Measurements from ENCODE around the gene PQBP1.

PQBP1 gene

DNA sequence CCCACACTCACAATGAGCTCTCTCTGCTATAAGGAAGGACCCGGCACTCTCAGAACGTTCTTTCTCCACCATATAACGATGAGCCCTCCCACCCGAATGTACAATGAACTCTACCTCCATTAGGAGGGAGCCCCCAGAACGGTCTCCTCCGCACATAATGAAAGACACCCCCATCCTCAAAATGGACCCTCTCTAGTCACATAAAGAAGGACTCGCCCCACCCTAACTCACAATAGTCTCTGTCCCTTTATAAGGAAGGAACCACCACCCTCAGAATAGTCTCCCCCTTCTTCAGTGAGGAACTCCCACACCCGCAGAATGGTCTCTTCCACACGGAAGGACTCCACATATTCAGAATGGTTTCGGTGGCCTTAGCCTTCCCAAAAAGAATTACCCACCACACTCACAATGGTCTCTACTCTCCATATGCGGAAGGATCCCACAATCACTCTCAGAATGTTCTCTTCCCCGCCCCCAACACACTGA is 13.2 kb downstream of the PQBP1 start:
- TF ChIP-seq GABPA (IDR thresholded peaks at IDR 0.05; ENCODE audit: low read depth) (no peak), REST (IDR thresholded peaks at IDR 0.05; ENCODE audit: insufficient replicate concordance, low read depth) (no peak), POLR2AphosphoS5 (IDR thresholded peaks at IDR 0.05; ENCODE audit: low read depth) (no peak), SPI1 (IDR thresholded peaks at IDR 0.05; ENCODE audit: borderline replicate concordance, low read depth) (no peak)
- TF ChIP-seq, protein P1, sequence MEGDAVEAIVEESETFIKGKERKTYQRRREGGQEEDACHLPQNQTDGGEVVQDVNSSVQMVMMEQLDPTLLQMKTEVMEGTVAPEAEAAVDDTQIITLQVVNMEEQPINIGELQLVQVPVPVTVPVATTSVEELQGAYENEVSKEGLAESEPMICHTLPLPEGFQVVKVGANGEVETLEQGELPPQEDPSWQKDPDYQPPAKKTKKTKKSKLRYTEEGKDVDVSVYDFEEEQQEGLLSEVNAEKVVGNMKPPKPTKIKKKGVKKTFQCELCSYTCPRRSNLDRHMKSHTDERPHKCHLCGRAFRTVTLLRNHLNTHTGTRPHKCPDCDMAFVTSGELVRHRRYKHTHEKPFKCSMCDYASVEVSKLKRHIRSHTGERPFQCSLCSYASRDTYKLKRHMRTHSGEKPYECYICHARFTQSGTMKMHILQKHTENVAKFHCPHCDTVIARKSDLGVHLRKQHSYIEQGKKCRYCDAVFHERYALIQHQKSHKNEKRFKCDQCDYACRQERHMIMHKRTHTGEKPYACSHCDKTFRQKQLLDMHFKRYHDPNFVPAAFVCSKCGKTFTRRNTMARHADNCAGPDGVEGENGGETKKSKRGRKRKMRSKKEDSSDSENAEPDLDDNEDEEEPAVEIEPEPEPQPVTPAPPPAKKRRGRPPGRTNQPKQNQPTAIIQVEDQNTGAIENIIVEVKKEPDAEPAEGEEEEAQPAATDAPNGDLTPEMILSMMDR (IDR thresholded peaks at IDR 0.05; ENCODE audit: insufficient read depth, low read length), result no peak
- peak; percentile 32 to 52 for DNase-seq (ENCODE audit: low read depth in 1 of 2, low spot score in 1 of 2)
- H3K4me3 ChIP-seq (replicated peaks; ENCODE audit: insufficient read depth, low read length), result peak overlapping the region; percentile 81
- H3K27me3 ChIP-seq (ENCODE audit: insufficient read depth, poor library complexity, severe bottlenecking), result no peaks in the 10 kb centered on the region
- peak overlapping the region; percentile 83 for H3K27ac ChIP-seq (replicated peaks)

GRCh38 chrX:48911412-48912182 is 13.9 kb downstream of the PQBP1 start, which contains the start of gene SLC35A2:
Gene SLC35A2, minus strand, starts transcription at chrX:48911646. Its CDS starts 10 bp downstream, at chrX:48911636.
- DNase-seq (ENCODE audit: low read depth in 1 of 2, low spot score in 1 of 2), result peak; percentile 43 to 79
- H3K4me3 ChIP-seq (replicated peaks; ENCODE audit: insufficient read depth, low read length), result peak within 1 kb of the TSS; percentile 81
- no peaks in the 10 kb centered on the region for H3K27me3 ChIP-seq (ENCODE audit: insufficient read depth, poor library complexity, severe bottlenecking)
- peak within 1 kb of the TSS; percentile 83 for H3K27ac ChIP-seq (replicated peaks)
- TF ChIP-seq POLR2AphosphoS5 (IDR thresholded peaks at IDR 0.05; ENCODE audit: low read depth) (peak; percentile 46), GABPA (IDR thresholded peaks at IDR 0.05; ENCODE audit: low read depth) (peak; percentile 79), SPI1 (IDR thresholded peaks at IDR 0.05; ENCODE audit: borderline replicate concordance, low read depth) (0 out of 2 replicates have a peak, but pooled peaks have one; percentile 38), REST (IDR thresholded peaks at IDR 0.05; ENCODE audit: insufficient replicate concordance, low read depth) (no peak)
- TF ChIP-seq, protein P1 (IDR thresholded peaks at IDR 0.05; ENCODE audit: insufficient read depth, low read length), result no peak

DNA sequence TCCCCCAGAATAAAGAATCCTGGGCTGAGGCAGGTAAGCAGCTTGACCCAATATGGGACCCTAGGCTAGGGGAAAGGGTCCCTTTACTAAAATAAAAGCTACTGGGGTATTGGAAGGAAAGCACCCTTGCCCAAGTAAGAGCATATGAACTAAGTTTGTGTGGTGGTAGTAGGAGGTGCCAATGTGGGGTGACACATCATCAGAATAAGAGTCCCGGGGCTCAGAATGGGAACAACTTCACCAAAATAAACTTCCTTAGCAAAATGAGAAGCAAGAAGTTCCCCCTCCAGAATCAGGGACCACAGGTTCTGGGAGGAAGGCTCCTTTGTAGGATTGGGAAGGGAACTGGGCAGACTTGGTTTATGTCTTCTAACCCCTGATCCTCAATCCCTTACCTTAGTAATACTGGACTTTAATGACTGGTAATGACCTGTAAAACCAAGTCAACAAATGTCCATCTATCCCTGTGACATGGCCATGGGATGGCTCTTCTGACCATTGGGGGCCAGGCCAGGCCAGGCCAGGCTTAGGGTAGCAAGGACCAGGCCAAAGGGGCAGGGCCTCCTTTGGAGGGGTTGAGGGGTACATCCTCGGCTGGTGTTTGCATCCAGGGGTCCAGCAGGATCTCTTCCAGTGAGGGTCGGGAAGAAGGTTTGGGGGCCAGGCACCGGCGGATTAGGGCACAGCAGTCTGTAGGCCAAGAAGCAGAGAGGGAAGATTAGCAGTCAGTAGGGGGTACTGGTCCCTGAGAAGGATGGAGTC is 16.1 kb downstream of the PQBP1 start:
- H3K4me3 ChIP-seq (replicated peaks; ENCODE audit: insufficient read depth, low read length), result no peak overlapping the region
- DNase-seq (ENCODE audit: low read depth in 1 of 2, low spot score in 1 of 2), result no peak
- no peak for TF ChIP-seq SPI1 (IDR thresholded peaks at IDR 0.05; ENCODE audit: borderline replicate concordance, low read depth)
- TF ChIP-seq POLR2AphosphoS5 (IDR thresholded peaks at IDR 0.05; ENCODE audit: low read depth), result no peak
- no peak for TF ChIP-seq GABPA (IDR thresholded peaks at IDR 0.05; ENCODE audit: low read depth)
- no peak for TF ChIP-seq REST (IDR thresholded peaks at IDR 0.05; ENCODE audit: insufficient replicate concordance, low read depth)
- TF ChIP-seq, protein P1 (IDR thresholded peaks at IDR 0.05; ENCODE audit: insufficient read depth, low read length), result no peak
- no peaks in the 10 kb centered on the region for H3K27me3 ChIP-seq (ENCODE audit: insufficient read depth, poor library complexity, severe bottlenecking)
- H3K27ac ChIP-seq (replicated peaks), result no peak overlapping the region
